ENCODE results near the gene TPM2.

TPM2 gene

GRCh38 chr9:35689542-35690293, at the start of gene TPM2:
Gene TPM2, minus strand, starts transcription at chr9:35689925. Its CDS starts 108 bp downstream, at chr9:35689817.
- TF ChIP-seq JUND (IDR thresholded peaks at IDR 0.05; ENCODE audit: low read depth), result no peak
- in situ Hi-C loops (cut with HindIII; ENCODE audit: low pct_unique_long_range_greater_than_20kb, low sequenced_read_pairs), result no loop called here
- DNase-seq (ENCODE audit: low read depth in 1 of 2, low spot score in 1 of 2), result no peak

- TF ChIP-seq JUND (IDR thresholded peaks at IDR 0.05; ENCODE audit: low read depth), result no peak
- DNase-seq (ENCODE audit: low read depth in 1 of 2, low spot score in 1 of 2), result no peak
These were observed 49.2 kb upstream of the TPM2 start for GRCh38 chr9:35738924-35739323.

GRCh38 chr9:35738186-35738585, 48.5 kb upstream of the TPM2 start:
- TF ChIP-seq JUND (IDR thresholded peaks at IDR 0.05; ENCODE audit: low read depth), result no peak
- in situ Hi-C loops (cut with HindIII; ENCODE audit: low pct_unique_long_range_greater_than_20kb, low sequenced_read_pairs), result no loop called here
- no peak for DNase-seq (ENCODE audit: low read depth in 1 of 2, low spot score in 1 of 2)

More at GRCh38 chr9:35738924-35739323, 49.2 kb upstream of the TPM2 start:
- in situ Hi-C loops (cut with HindIII; ENCODE audit: low pct_unique_long_range_greater_than_20kb, low sequenced_read_pairs), result no loop called here

- TF ChIP-seq JUND (IDR thresholded peaks at IDR 0.05; ENCODE audit: low read depth), result no peak
- in situ Hi-C loops (cut with HindIII; ENCODE audit: low pct_unique_long_range_greater_than_20kb, low sequenced_read_pairs), result no loop called here
- no peak for DNase-seq (ENCODE audit: low read depth in 1 of 2, low spot score in 1 of 2)
These were observed 47.4 kb upstream of the TPM2 start for GRCh38 chr9:35737143-35737542.

- no peak for TF ChIP-seq JUND (IDR thresholded peaks at IDR 0.05; ENCODE audit: low read depth)
- in situ Hi-C loops (cut with HindIII; ENCODE audit: low pct_unique_long_range_greater_than_20kb, low sequenced_read_pairs), result no loop called here
- DNase-seq (ENCODE audit: low read depth in 1 of 2, low spot score in 1 of 2), result peak; percentile 46 to 84
These were observed 46.5 kb upstream of the TPM2 start for GRCh38 chr9:35736201-35736633.

GRCh38 chr9:35734096-35734495, 44.4 kb upstream of the TPM2 start:
- TF ChIP-seq JUND (IDR thresholded peaks at IDR 0.05; ENCODE audit: low read depth), result no peak
- no peak for DNase-seq (ENCODE audit: low read depth in 1 of 2, low spot score in 1 of 2)
- in situ Hi-C loops (cut with HindIII; ENCODE audit: low pct_unique_long_range_greater_than_20kb, low sequenced_read_pairs), result no loop called here

- in situ Hi-C loops (cut with HindIII; ENCODE audit: low pct_unique_long_range_greater_than_20kb, low sequenced_read_pairs), result no loop called here
- DNase-seq (ENCODE audit: low read depth in 1 of 2, low spot score in 1 of 2), result peak; percentile 29 to 78
- TF ChIP-seq JUND (IDR thresholded peaks at IDR 0.05; ENCODE audit: low read depth), result no peak
These were observed 43.2 kb upstream of the TPM2 start for GRCh38 chr9:35732800-35733541.

- TF ChIP-seq JUND (IDR thresholded peaks at IDR 0.05; ENCODE audit: low read depth), result no peak
- peak; percentile 88 to 98 for DNase-seq (ENCODE audit: low read depth in 1 of 2, low spot score in 1 of 2)
- in situ Hi-C loops (cut with HindIII; ENCODE audit: low pct_unique_long_range_greater_than_20kb, low sequenced_read_pairs), result no loop called here
These were observed 42.6 kb upstream of the TPM2 start, which contains the start of the genes CREB3 and TLN1 for GRCh38 chr9:35732185-35732799. Gene CREB3, plus strand, starts transcription at chr9:35732666. Its CDS starts 107 bp downstream, at chr9:35732773. Gene TLN1, minus strand, starts transcription at chr9:35732195. Its CDS starts 6,501 bp downstream, at chr9:35725694.

- TF ChIP-seq JUND (IDR thresholded peaks at IDR 0.05; ENCODE audit: low read depth), result no peak
- DNase-seq (ENCODE audit: low read depth in 1 of 2, low spot score in 1 of 2), result no peak
- in situ Hi-C loops (cut with HindIII; ENCODE audit: low pct_unique_long_range_greater_than_20kb, low sequenced_read_pairs), result no loop called here
These were observed 41.9 kb upstream of the TPM2 start for GRCh38 chr9:35731415-35732184.

- TF ChIP-seq JUND (IDR thresholded peaks at IDR 0.05; ENCODE audit: low read depth), result no peak
- DNase-seq (ENCODE audit: low read depth in 1 of 2, low spot score in 1 of 2), result no peak
- in situ Hi-C loops (cut with HindIII; ENCODE audit: low pct_unique_long_range_greater_than_20kb, low sequenced_read_pairs), result no loop called here
These were observed 40.7 kb upstream of the TPM2 start for GRCh38 chr9:35730486-35730854.

GRCh38 chr9:35729700-35730485, 40.2 kb upstream of the TPM2 start:
- TF ChIP-seq JUND (IDR thresholded peaks at IDR 0.05; ENCODE audit: low read depth), result no peak
- peak; percentile 47 to 64 for DNase-seq (ENCODE audit: low read depth in 1 of 2, low spot score in 1 of 2)
- in situ Hi-C loops (cut with HindIII; ENCODE audit: low pct_unique_long_range_greater_than_20kb, low sequenced_read_pairs), result no loop called here

Measured in T47D (cell line).